Transverse colon (tissue), 4 donors: ENCODE data around the gene EXT2. TPM values are rescaled to one million over a fixed set of nuclear protein-coding genes. Genes with fewer than 3 reads are reported as not detected.

Source experiments
- DNase-seq: peaks from one replicate; pipeline ENCODE4 v3.0.0-alpha.2; 2019
- H3K27ac ChIP-seq, 4 donors: fragments of 200-600 bp; sonication (generic); 2 replicates each; pipeline ENCODE4 v1.5.1; 2016 to 2018; ENCODE audit warnings: inconsistent platforms in 4 of 4
- H3K27me3 ChIP-seq: fragments of 200-600 bp; sonication (generic); 2 replicates; pipeline ENCODE4 v1.5.1; 2017; ENCODE audit warnings: inconsistent platforms
- H3K36me3 ChIP-seq, 4 donors: fragments of 200-600 bp; sonication (generic); 2 replicates each; pipeline ENCODE4 v1.5.1; 2017 to 2019; ENCODE audit warnings: inconsistent platforms in 4 of 4
- H3K4me1 ChIP-seq, 4 donors: fragments of 200-600 bp; sonication (generic); 2 replicates each; pipeline ENCODE4 v1.5.1; 2017 to 2020; ENCODE audit warnings: inconsistent platforms in 4 of 4
- H3K4me3 ChIP-seq, 4 donors: fragments of 200-600 bp; sonication (generic); 1 replicate in 1 of 4; 2 replicates in 3 of 4; pipeline versions ENCODE4 v1.5.1 to v1.6.1; 2017 to 2019; ENCODE audit warnings: inconsistent platforms in 4 of 4
- H3K9me3 ChIP-seq, 2 donors: fragments of 200-600 bp; sonication (generic); 2 replicates each; pipeline ENCODE4 v1.5.1; 2017 to 2019; ENCODE audit warnings: inconsistent platforms in 2 of 2
- EP300 ChIP-seq: sonication (generic); formaldehyde crosslinking; IDR thresholded peaks from one replicate; pipeline ENCODE4 v1.6.1; 2017; ENCODE audit warnings: antibody characterized with exemption, low read depth
- POLR2A ChIP-seq: fragments of 450-650 bp; IDR thresholded peaks from one replicate; pipeline ENCODE4 v1.6.1; 2016; ENCODE audit warnings: antibody characterized with exemption, mild to moderate bottlenecking, moderate library complexity
- POLR2AphosphoS5 ChIP-seq, 3 donors: sonication (generic); formaldehyde crosslinking; IDR thresholded peaks; one replicate each; pipeline ENCODE4 v1.6.1; 2016; ENCODE audit warnings: antibody characterized with exemption in 3 of 3
- WGBS, 2 donors: methylation state at CpG; one replicate each; pipeline ENCODE4 v1.1.5; 2018; ENCODE audit warnings: low coverage in 1 of 2; 5-methylcytosine and 5-hydroxymethylcytosine counted together
- in situ Hi-C, 4 donors: fragments of 200-750 bp; cut with MboI; loops; one replicate each; pipeline versions ENCODE4 v1.15.0 to v1.15.1; 2017; ENCODE audit warnings: low sequenced_read_pairs in 3 of 4, low pct_ligation_motif_present in 1 of 4, low pct_unique_long_range_greater_than_20kb in 1 of 4
- intact Hi-C: fragments of 100-400 bp; cut with DNase I; formaldehyde crosslinking; loops from one replicate; pipeline ENCODE4 v1.15.1; 2023; ENCODE audit warnings: low total_unique reads
- total RNA-seq, 4 donors: library from RNA; depleted of rRNA; stranded (reverse); fragments of >200 nt; gene quantifications; one replicate each; pipeline ENCODE4 v1.1.0, GENCODE V29; 2016
- TF ChIP-seq, protein P1 (sequence below), 5 experiments: fragments of 200-600 bp in 3 of 5; fragments of 450-650 bp in 2 of 5; sonication (generic) in 3 of 5; IDR thresholded peaks; 1 replicate in 2 of 5; 2 replicates in 3 of 5; pipeline ENCODE4 v1.5.1; 2016 to 2017; ENCODE audit warnings: antibody characterized with exemption in 5 of 5, inconsistent platforms in 3 of 5, mild to moderate bottlenecking in 2 of 5, moderate library complexity in 1 of 5

The EXT2 gene
- total RNA-seq, 4 donors from 2014 or later = 32.2 to 82.9 (median 59.6) TPM

DNA sequence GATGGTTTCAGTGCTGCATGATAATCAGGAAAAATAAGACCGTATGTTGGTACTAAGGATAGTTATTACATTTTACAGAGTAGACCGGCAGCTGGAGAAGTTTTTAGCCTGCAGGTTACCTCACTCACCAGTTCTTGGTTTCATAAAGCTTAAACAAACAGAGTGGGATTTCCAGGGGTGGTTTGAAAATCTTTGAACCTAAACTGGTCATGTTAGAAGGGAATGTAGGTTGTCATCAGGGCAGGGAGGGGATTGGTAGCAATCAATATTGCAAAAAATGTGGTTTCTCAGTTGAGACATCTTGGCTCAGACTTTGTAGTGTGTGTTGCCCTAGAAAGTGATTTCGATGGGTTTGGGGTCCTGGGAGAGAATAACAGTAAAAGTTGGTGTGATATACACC is 17.5 kb downstream of the EXT2 start:
- Histone ChIP-seq H3K9me3 (no peaks in the 10 kb centered on the region), H3K36me3 (peaks cover 0 to 34% (median 12%) of the 10 kb centered on the region in 4 donors), H3K4me3 (no peak overlapping the region), H3K27ac (no peak overlapping the region), H3K27me3 (no peaks in the 10 kb centered on the region), H3K4me1 (peaks cover 0 to 5% (median 0%) of the 10 kb centered on the region in 4 donors)
- DNase-seq = no peak
- intact Hi-C loops (no loop called here), in situ Hi-C loops (loop anchor here in 1 of 4 donors (25.0 kb wide), 1 partner anchor 424 kb away; no protein-coding TSS in a partner anchor)
- 60 to 82% methylated on average over 1 to 3 of the region's 3 CpGs for WGBS, 2 donors
- TF ChIP-seq POLR2AphosphoS5 (IDR thresholded peaks at IDR 0.05) = no peak
- TF ChIP-seq, protein P1, sequence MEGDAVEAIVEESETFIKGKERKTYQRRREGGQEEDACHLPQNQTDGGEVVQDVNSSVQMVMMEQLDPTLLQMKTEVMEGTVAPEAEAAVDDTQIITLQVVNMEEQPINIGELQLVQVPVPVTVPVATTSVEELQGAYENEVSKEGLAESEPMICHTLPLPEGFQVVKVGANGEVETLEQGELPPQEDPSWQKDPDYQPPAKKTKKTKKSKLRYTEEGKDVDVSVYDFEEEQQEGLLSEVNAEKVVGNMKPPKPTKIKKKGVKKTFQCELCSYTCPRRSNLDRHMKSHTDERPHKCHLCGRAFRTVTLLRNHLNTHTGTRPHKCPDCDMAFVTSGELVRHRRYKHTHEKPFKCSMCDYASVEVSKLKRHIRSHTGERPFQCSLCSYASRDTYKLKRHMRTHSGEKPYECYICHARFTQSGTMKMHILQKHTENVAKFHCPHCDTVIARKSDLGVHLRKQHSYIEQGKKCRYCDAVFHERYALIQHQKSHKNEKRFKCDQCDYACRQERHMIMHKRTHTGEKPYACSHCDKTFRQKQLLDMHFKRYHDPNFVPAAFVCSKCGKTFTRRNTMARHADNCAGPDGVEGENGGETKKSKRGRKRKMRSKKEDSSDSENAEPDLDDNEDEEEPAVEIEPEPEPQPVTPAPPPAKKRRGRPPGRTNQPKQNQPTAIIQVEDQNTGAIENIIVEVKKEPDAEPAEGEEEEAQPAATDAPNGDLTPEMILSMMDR (IDR thresholded peaks at IDR 0.05) = no peak
- no peak for TF ChIP-seq POLR2A
- TF ChIP-seq EP300 = no peak

GRCh38 chr11:44113572-44113971 is 18.1 kb downstream of the EXT2 start:
- Histone ChIP-seq H3K27me3 (no peaks in the 10 kb centered on the region), H3K36me3 (peaks cover 0 to 34% (median 12%) of the 10 kb centered on the region in 4 donors), H3K4me1 (peaks cover 0 to 5% (median 0%) of the 10 kb centered on the region in 4 donors), H3K4me3 (no peak overlapping the region), H3K27ac (no peak overlapping the region), H3K9me3 (no peaks in the 10 kb centered on the region)
- TF ChIP-seq POLR2A = no peak
- no peak for TF ChIP-seq POLR2AphosphoS5 (IDR thresholded peaks at IDR 0.05)
- TF ChIP-seq, protein P1 (IDR thresholded peaks at IDR 0.05) = no peak
- no peak for TF ChIP-seq EP300
- WGBS, 2 donors = 92 to 100% methylated on average over 3 of the region's 3 CpGs
- intact Hi-C loops = no loop called here
- in situ Hi-C loops = loop anchor here in 1 of 4 donors (25.0 kb wide), 1 partner anchor 424 kb away; no protein-coding TSS in a partner anchor
- no peak for DNase-seq

- WGBS, 2 donors = 74 to 86% methylated on average over 3 of the region's 3 CpGs
- DNase-seq = no peak
- H3K9me3 ChIP-seq = no peaks in the 10 kb centered on the region
- H3K4me3 ChIP-seq = no peak overlapping the region
- in situ Hi-C loops (loop anchor here in 1 of 4 donors (25.0 kb wide), 1 partner anchor 421 kb away; no protein-coding TSS in a partner anchor), intact Hi-C loops (no loop called here)
- H3K36me3 ChIP-seq = peaks cover 0 to 41% (median 14%) of the 10 kb centered on the region in 4 donors
- no peaks in the 10 kb centered on the region for H3K27me3 ChIP-seq
- H3K27ac ChIP-seq = no peak overlapping the region
- TF ChIP-seq POLR2AphosphoS5 (IDR thresholded peaks at IDR 0.05) = no peak
- TF ChIP-seq EP300 = no peak
- TF ChIP-seq, protein P1 (IDR thresholded peaks at IDR 0.05) = no peak
- no peak for TF ChIP-seq POLR2A
- H3K4me1 ChIP-seq = no peaks in the 10 kb centered on the region
Observed at GRCh38 chr11:44116234-44116830, 20.9 kb downstream of the EXT2 start.

- Histone ChIP-seq H3K27me3 (no peaks in the 10 kb centered on the region), H3K27ac (no peak overlapping the region), H3K4me3 (no peak overlapping the region), H3K4me1 (no peaks in the 10 kb centered on the region), H3K9me3 (no peaks in the 10 kb centered on the region), H3K36me3 (peaks cover 0 to 38% (median 12%) of the 10 kb centered on the region in 4 donors)
- WGBS, 2 donors = 82 to 100% methylated on average over 1 to 5 of the region's 5 CpGs
- in situ Hi-C loops = loop anchor here in 1 of 4 donors (25.0 kb wide), 1 partner anchor 417 kb away; no protein-coding TSS in a partner anchor
- TF ChIP-seq, protein P1 (IDR thresholded peaks at IDR 0.05) = peak in 1 of 5 experiments; percentile 9
- TF ChIP-seq EP300 (no peak), POLR2AphosphoS5 (IDR thresholded peaks at IDR 0.05) (no peak)
- intact Hi-C loops = no loop called here
- no peak for DNase-seq
Observed at GRCh38 chr11:44120169-44120568, 24.7 kb downstream of the EXT2 start.
